ENCODE results near the gene ZHX3. TPM values are rescaled to one million over a fixed set of nuclear protein-coding genes. Genes with fewer than 3 reads are reported as not detected.
"Not testable (repeated sequence)": the region's sequence is repeated elsewhere in the genome, so short reads cannot be mapped to it uniquely, and the experiment has no call there.

The ZHX3 gene
- total and polyA plus RNA-seq, 2 donors: 4.1 to 4.2 TPM

- Histone ChIP-seq H3K27ac (ENCODE audit: low read depth in 1 of 2, low read length in 1 of 2) (peak overlapping the region in 1 of 2 donors; percentile 37), H3K4me3 (ENCODE audit: low read length in 2 of 2) (no peak overlapping the region), H3K9me3 (ENCODE audit: control insufficient read depth in 2 of 2, insufficient read depth in 1 of 2, low read length in 1 of 2) (no peaks in the 10 kb centered on the region), H3K36me3 (ENCODE audit: control insufficient read depth in 2 of 2, insufficient read depth in 2 of 2, low read length in 1 of 2) (peaks cover 0 to 4% of the 10 kb centered on the region in 2 donors), H3K4me1 (ENCODE audit: control insufficient read depth in 2 of 2, insufficient read depth in 2 of 2, low read length in 2 of 2) (peaks cover 14 to 39% of the 10 kb centered on the region in 2 donors), H3K27me3 (ENCODE audit: control insufficient read depth in 2 of 2, insufficient read depth in 1 of 2, low read length in 1 of 2) (no peaks in the 10 kb centered on the region)
- WGBS: 86% methylated on average over 9 of the region's 9 CpGs
- no peak for DNase-seq (ENCODE audit: low read depth in 6 of 9, low spot score in 9 of 9)
These were observed 183.0 kb downstream of the ZHX3 start for GRCh38 chr20:41134362-41135186.

GRCh38 chr20:41133709-41134361 is 183.7 kb downstream of the ZHX3 start:
- H3K4me3 ChIP-seq (ENCODE audit: low read length in 2 of 2): no peak overlapping the region

GRCh38 chr20:41132388-41132775 is 185.1 kb downstream of the ZHX3 start:
- not testable (repeated sequence) for H3K27me3 ChIP-seq (ENCODE audit: control insufficient read depth in 2 of 2, insufficient read depth in 1 of 2, low read length in 1 of 2); H3K36me3 ChIP-seq (ENCODE audit: control insufficient read depth in 2 of 2, insufficient read depth in 2 of 2, low read length in 1 of 2); H3K27ac ChIP-seq (ENCODE audit: low read depth in 1 of 2, low read length in 1 of 2); DNase-seq (ENCODE audit: low read depth in 6 of 9, low spot score in 9 of 9); H3K9me3 ChIP-seq (ENCODE audit: control insufficient read depth in 2 of 2, insufficient read depth in 1 of 2, low read length in 1 of 2); H3K4me3 ChIP-seq (ENCODE audit: low read length in 2 of 2)
- H3K4me1 ChIP-seq (ENCODE audit: control insufficient read depth in 2 of 2, insufficient read depth in 2 of 2, low read length in 2 of 2): peaks cover 10 to 28% of the 10 kb centered on the region in 2 donors
- 97% methylated on average over 9 of the region's 9 CpGs for WGBS

More at GRCh38 chr20:41133709-41134361, 183.7 kb downstream of the ZHX3 start:
- peak in 2 of 9 donors; percentile 44 to 69 for DNase-seq (ENCODE audit: low read depth in 6 of 9, low spot score in 9 of 9)
- 91% methylated on average over 7 of the region's 7 CpGs for WGBS
- Histone ChIP-seq H3K27me3 (ENCODE audit: control insufficient read depth in 2 of 2, insufficient read depth in 1 of 2, low read length in 1 of 2) (no peaks in the 10 kb centered on the region), H3K4me1 (ENCODE audit: control insufficient read depth in 2 of 2, insufficient read depth in 2 of 2, low read length in 2 of 2) (peaks cover 10 to 32% of the 10 kb centered on the region in 2 donors), H3K27ac (ENCODE audit: low read depth in 1 of 2, low read length in 1 of 2) (peak overlapping the region in 1 of 2 donors; percentile 37), H3K36me3 (ENCODE audit: control insufficient read depth in 2 of 2, insufficient read depth in 2 of 2, low read length in 1 of 2) (no peaks in the 10 kb centered on the region), H3K9me3 (ENCODE audit: control insufficient read depth in 2 of 2, insufficient read depth in 1 of 2, low read length in 1 of 2) (no peaks in the 10 kb centered on the region)

- Histone ChIP-seq H3K27me3 (ENCODE audit: control insufficient read depth in 2 of 2, insufficient read depth in 1 of 2, low read length in 1 of 2) (no peaks in the 10 kb centered on the region), H3K36me3 (ENCODE audit: control insufficient read depth in 2 of 2, insufficient read depth in 2 of 2, low read length in 1 of 2) (peaks cover 0 to 3% of the 10 kb centered on the region in 2 donors), H3K4me1 (ENCODE audit: control insufficient read depth in 2 of 2, insufficient read depth in 2 of 2, low read length in 2 of 2) (peaks cover 10 to 28% of the 10 kb centered on the region in 2 donors), H3K9me3 (ENCODE audit: control insufficient read depth in 2 of 2, insufficient read depth in 1 of 2, low read length in 1 of 2) (no peaks in the 10 kb centered on the region), H3K27ac (ENCODE audit: low read depth in 1 of 2, low read length in 1 of 2) (no peak overlapping the region), H3K4me3 (ENCODE audit: low read length in 2 of 2) (no peak overlapping the region)
- 87% methylated on average over 5 of the region's 5 CpGs for WGBS
- DNase-seq (ENCODE audit: low read depth in 6 of 9, low spot score in 9 of 9): no peak
These were observed 185.7 kb downstream of the ZHX3 start for GRCh38 chr20:41131594-41132387.

Other genes with a start within 250 kb of the ZHX3 start
- gene PLCG1, start 180.2 kb downstream of the ZHX3 start, total RNA-seq: 103 TPM
- 126 TPM for gene PLCG1, start 180.2 kb downstream of the ZHX3 start, polyA plus RNA-seq
- gene LPIN3, start 23.1 kb upstream of the ZHX3 start, total RNA-seq: 1.6 TPM
- gene LPIN3, start 23.1 kb upstream of the ZHX3 start, polyA plus RNA-seq: 11.0 TPM
- gene EMILIN3, start 49.1 kb upstream of the ZHX3 start, total RNA-seq: 1.5 TPM
- gene EMILIN3, start 49.1 kb upstream of the ZHX3 start, polyA plus RNA-seq: 0.37 TPM

All from thymus (tissue), 11 donors.